OCI-LY1 (cell line): Measurements from ENCODE around the gene PAM16.

Experiments
- H2AFZ ChIP-seq: fragments of 200-600 bp; sonication (generic), shearing (Covaris generic); 2 replicates; pipeline ENCODE4 v1.6.0; 2014; ENCODE audit warnings: antibody characterized with exemption, mild to moderate bottlenecking, low read length
- H3F3A ChIP-seq: fragments of 200-600 bp; sonication (generic), shearing (Covaris generic); 2 replicates; pipeline ENCODE4 v1.6.0; 2014; ENCODE audit warnings: mild to moderate bottlenecking, antibody characterized with exemption, low read length, moderate library complexity; ENCODE audit not compliant: insufficient read depth
- H3K27ac ChIP-seq: fragments of 200-600 bp; sonication (generic); 2 replicates; pipeline ENCODE4 v1.5.1; 2014; ENCODE audit warnings: low read length, mixed run types, mild to moderate bottlenecking, low read depth; ENCODE audit not compliant: poor library complexity, severe bottlenecking
- H3K27me3 ChIP-seq: fragments of 200-600 bp; sonication (generic); 2 replicates; pipeline ENCODE4 v1.6.0; 2014; ENCODE audit warnings: antibody characterized with exemption, mild to moderate bottlenecking, low read length, moderate library complexity; ENCODE audit not compliant: insufficient read depth
- H3K36me3 ChIP-seq: fragments of 200-600 bp; sonication (generic); 2 replicates; pipeline ENCODE4 v1.6.1; 2014; ENCODE audit warnings: mild to moderate bottlenecking, antibody characterized with exemption, low read length, moderate library complexity, mixed read lengths; ENCODE audit not compliant: insufficient read depth
- H3K4me1 ChIP-seq: fragments of 200-600 bp; sonication (generic); 2 replicates; pipeline ENCODE4 v1.5.1; 2014; ENCODE audit warnings: mild to moderate bottlenecking, low read length, moderate library complexity; ENCODE audit not compliant: insufficient read depth, severe bottlenecking
- H3K4me2 ChIP-seq: fragments of 200-600 bp; sonication (generic), shearing (Covaris generic); 2 replicates; pipeline ENCODE4 v1.6.1; 2014; ENCODE audit warnings: low read length
- H3K4me3 ChIP-seq: fragments of 200-600 bp; sonication (generic); 2 replicates; pipeline ENCODE4 v1.5.1; 2014; ENCODE audit warnings: low read length, low read depth, mild to moderate bottlenecking, mixed read lengths; ENCODE audit not compliant: poor library complexity, severe bottlenecking
- H3K79me2 ChIP-seq: fragments of 200-600 bp; shearing (Covaris generic); 2 replicates; pipeline ENCODE4 v1.6.1; 2016; ENCODE audit warnings: mixed run types, low read length, mixed read lengths; ENCODE audit not compliant: insufficient read depth
- H3K9ac ChIP-seq: fragments of 200-600 bp; sonication (generic), shearing (Covaris generic); 2 replicates; pipeline ENCODE4 v1.6.1; 2014; ENCODE audit warnings: mild to moderate bottlenecking, low read length, mixed read lengths
- H3K9me2 ChIP-seq: fragments of 200-600 bp; sonication (generic), shearing (Covaris generic); 2 replicates; pipeline ENCODE4 v1.6.1; 2014; ENCODE audit warnings: low read depth, mild to moderate bottlenecking, low read length, mixed read lengths
- H3K9me3 ChIP-seq: fragments of 200-600 bp; shearing (Covaris generic); 2 replicates; pipeline ENCODE4 v1.6.1; 2014; ENCODE audit warnings: low read length, mixed read lengths
- H4K20me1 ChIP-seq: fragments of 200-600 bp; sonication (generic), shearing (Covaris generic); 2 replicates; pipeline ENCODE4 v1.6.0; 2016; ENCODE audit warnings: mild to moderate bottlenecking, low read length; ENCODE audit not compliant: insufficient read depth
- EZH2 ChIP-seq: fragments of 200-600 bp; sonication (generic), shearing (Covaris generic); IDR thresholded peaks from 2 replicates; pipeline ENCODE4 v1.8.0; 2017; ENCODE audit warnings: borderline replicate concordance, mixed run types, mild to moderate bottlenecking, antibody characterized with exemption, low read length, moderate library complexity, mixed read lengths
- TF ChIP-seq, protein P1 (sequence below): fragments of 200-600 bp; sonication (generic), shearing (Covaris generic); IDR thresholded peaks from 2 replicates; pipeline ENCODE4 v1.5.1; 2017; ENCODE audit warnings: mild to moderate bottlenecking, antibody characterized with exemption, low read length, moderate library complexity, mixed read lengths

The PAM16 gene

DNA sequence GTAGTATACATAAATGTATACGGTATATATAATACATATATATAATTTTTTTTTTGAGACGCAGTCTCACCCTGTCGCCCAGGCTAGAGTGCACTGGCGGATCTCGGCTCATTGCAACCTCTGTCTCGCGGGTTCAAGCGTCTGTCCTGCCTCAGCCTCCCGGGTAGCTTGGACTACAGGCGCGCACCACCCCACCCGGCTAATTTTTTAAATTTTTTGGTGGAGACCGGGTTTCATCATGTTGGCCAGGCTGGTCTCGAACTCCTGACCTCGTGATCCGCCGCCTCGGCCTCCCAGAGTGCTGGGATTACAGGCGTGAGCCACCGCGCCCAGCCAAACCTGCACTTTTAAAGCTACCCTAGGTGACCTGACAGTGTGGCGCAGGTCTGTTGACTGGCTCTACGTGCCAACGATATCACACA lies 745 bp downstream of the PAM16 start:
- Histone ChIP-seq H3K79me2 (peaks cover 17% of the 10 kb centered on the region), H2AFZ (no peak overlapping the region), H3K27ac (no peak overlapping the region)

DNA sequence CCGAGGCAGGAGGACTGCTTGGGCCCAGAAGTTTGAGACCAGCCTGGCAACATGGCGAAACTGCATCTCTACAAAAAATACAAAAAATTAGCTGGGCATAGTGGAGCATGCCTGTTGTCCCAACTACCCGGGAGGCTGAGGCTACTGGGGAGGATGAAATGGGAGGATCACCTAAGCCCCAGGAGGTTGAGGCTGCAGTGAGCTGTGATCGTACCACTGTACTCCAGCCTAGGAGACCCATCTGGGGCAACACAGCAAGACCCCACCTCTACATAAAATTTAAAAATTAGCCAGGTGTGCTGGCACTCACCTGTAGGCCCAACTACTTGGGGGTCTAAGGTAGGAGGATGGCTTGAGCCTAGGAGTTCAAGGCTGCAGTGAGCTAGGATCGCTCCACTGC lies 1.8 kb downstream of the PAM16 start:
- Histone ChIP-seq H3K79me2 (peaks cover 17% of the 10 kb centered on the region), H3K4me1 (peaks cover 18% of the 10 kb centered on the region), H4K20me1 (no peaks in the 10 kb centered on the region), H3K9me2 (no peaks in the 10 kb centered on the region), H3K9ac (peak overlapping the region; percentile 47; the same call in 1 of the 2 replicates), H3F3A (no peaks in the 10 kb centered on the region), H3K27me3 (no peaks in the 10 kb centered on the region), H3K9me3 (no peaks in the 10 kb centered on the region), H2AFZ (no peak overlapping the region), H3K36me3 (peaks cover 19% of the 10 kb centered on the region; the same call in 1 of the 2 replicates), H3K4me2 (peak overlapping the region; percentile 66; the same call in 1 of the 2 replicates), H3K27ac (no peak overlapping the region), H3K4me3 (peak overlapping the region; percentile 81)
- TF ChIP-seq EZH2, result no peak
- TF ChIP-seq, protein P1, sequence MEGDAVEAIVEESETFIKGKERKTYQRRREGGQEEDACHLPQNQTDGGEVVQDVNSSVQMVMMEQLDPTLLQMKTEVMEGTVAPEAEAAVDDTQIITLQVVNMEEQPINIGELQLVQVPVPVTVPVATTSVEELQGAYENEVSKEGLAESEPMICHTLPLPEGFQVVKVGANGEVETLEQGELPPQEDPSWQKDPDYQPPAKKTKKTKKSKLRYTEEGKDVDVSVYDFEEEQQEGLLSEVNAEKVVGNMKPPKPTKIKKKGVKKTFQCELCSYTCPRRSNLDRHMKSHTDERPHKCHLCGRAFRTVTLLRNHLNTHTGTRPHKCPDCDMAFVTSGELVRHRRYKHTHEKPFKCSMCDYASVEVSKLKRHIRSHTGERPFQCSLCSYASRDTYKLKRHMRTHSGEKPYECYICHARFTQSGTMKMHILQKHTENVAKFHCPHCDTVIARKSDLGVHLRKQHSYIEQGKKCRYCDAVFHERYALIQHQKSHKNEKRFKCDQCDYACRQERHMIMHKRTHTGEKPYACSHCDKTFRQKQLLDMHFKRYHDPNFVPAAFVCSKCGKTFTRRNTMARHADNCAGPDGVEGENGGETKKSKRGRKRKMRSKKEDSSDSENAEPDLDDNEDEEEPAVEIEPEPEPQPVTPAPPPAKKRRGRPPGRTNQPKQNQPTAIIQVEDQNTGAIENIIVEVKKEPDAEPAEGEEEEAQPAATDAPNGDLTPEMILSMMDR, result no peak

More for the DNA sequence above, 745 bp downstream of the PAM16 start:
- Histone ChIP-seq H4K20me1 (no peaks in the 10 kb centered on the region), H3K9me2 (no peaks in the 10 kb centered on the region), H3K4me1 (peaks cover 18% of the 10 kb centered on the region), H3K4me2 (peak overlapping the region; percentile 66), H3K36me3 (peaks cover 19% of the 10 kb centered on the region; the same call in 1 of the 2 replicates), H3K9me3 (no peaks in the 10 kb centered on the region), H3K9ac (peak overlapping the region; percentile 79), H3K4me3 (peak overlapping the region; percentile 81), H3F3A (no peaks in the 10 kb centered on the region), H3K27me3 (no peaks in the 10 kb centered on the region)
- no peak for TF ChIP-seq EZH2
- TF ChIP-seq, protein P1, result no peak

DNA sequence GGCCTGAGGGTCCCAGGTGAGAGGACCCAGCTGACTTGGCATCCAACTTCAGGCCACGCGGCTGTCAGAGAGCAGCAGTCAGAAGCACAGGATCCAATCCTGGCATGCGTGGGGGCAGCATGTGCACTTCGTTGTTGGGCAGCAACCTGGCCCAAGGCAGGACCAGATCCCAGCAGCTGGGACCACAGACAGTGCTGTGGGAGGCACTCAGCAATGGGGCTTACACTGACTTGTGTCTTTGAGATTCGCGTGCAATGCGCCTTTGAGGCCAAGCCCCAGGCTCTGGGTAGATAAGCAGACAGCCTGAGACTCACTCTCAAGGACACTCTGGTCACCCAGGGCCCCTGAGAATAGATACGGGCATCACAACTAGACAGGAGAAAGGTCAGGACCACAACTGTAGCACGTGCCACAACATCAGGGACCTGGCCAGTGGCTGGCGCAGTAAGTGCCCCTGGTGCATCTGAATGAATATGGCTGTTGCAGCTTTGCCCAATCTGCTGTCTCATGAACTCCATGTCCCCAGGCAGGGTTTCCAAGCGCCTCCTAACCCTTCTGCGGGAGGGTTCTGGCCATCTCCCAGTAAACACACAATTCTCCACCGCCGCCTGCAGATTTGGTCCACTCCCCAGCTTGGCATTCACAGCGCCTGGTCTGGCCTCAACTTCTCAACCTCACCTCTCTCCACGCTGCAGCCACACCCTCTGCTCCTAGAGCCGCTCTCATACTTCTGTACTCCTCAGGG lies 3.2 kb downstream of the PAM16 start:
- peaks cover 19% of the 10 kb centered on the region; the same call in 1 of the 2 replicates for H3K36me3 ChIP-seq
- no peaks in the 10 kb centered on the region for H4K20me1 ChIP-seq
- H3F3A ChIP-seq, result no peaks in the 10 kb centered on the region
- no peaks in the 10 kb centered on the region for H3K9me3 ChIP-seq
- peaks cover 18% of the 10 kb centered on the region for H3K4me1 ChIP-seq
- H3K27ac ChIP-seq, result no peak overlapping the region
- H3K27me3 ChIP-seq, result no peaks in the 10 kb centered on the region
- no peak for TF ChIP-seq EZH2
- TF ChIP-seq, protein P1, result no peak
- H2AFZ ChIP-seq, result no peak overlapping the region
- no peak overlapping the region for H3K4me2 ChIP-seq
- H3K9me2 ChIP-seq, result no peaks in the 10 kb centered on the region
- no peak overlapping the region for H3K9ac ChIP-seq
- peaks cover 21% of the 10 kb centered on the region for H3K79me2 ChIP-seq
- no peak overlapping the region for H3K4me3 ChIP-seq
